CD8-positive, alpha-beta memory T cell (primary cell): ENCODE measurements around the gene SPRY2. TPM values are rescaled to one million over a fixed set of nuclear protein-coding genes. Genes with fewer than 3 reads are reported as not detected.

ENCODE experiments used
- CTCF ChIA-PET: fragments of 350-600 bp; sonication (Branson Sonifier 250); formaldehyde crosslinking; loops from one replicate; lab custom pipeline; 2021; ENCODE audit warnings: antibody characterized with exemption; lab: Charles Lee
- POLR2A ChIA-PET: fragments of 350-600 bp; sonication (Branson Sonifier 250); formaldehyde crosslinking; loops from one replicate; lab custom pipeline; 2021; ENCODE audit warnings: antibody characterized with exemption; lab: Charles Lee
- DNase-seq, 5 donors: peaks; one replicate each; pipeline versions ENCODE4 v3.0.0 to v3.0.0-alpha.2; 2020 to 2022; ENCODE audit warnings: mixed read lengths in 1 of 5
- H3K27ac ChIP-seq: one replicate; pipeline ENCODE4 v1.7.0; 2013; ENCODE audit warnings: low read depth, mild to moderate bottlenecking, low read length, moderate library complexity
- H3K27me3 ChIP-seq: 2 replicates; pipeline ENCODE4 v1.7.0; 2013; ENCODE audit warnings: low read length, mild to moderate bottlenecking; ENCODE audit not compliant: insufficient read depth, poor library complexity, severe bottlenecking
- H3K36me3 ChIP-seq: 2 replicates; pipeline ENCODE4 v1.7.0; 2013; ENCODE audit warnings: mild to moderate bottlenecking, low read length, moderate library complexity; ENCODE audit not compliant: insufficient read depth
- H3K4me1 ChIP-seq: 2 replicates; pipeline ENCODE4 v1.7.0; 2013; ENCODE audit warnings: mild to moderate bottlenecking, low read length, moderate library complexity; ENCODE audit not compliant: insufficient read depth
- H3K4me3 ChIP-seq: 2 replicates; pipeline ENCODE4 v1.7.0; 2013; ENCODE audit warnings: mild to moderate bottlenecking, low read length
- H3K9me3 ChIP-seq: 2 replicates; pipeline ENCODE4 v1.7.0; 2013; ENCODE audit warnings: mild to moderate bottlenecking, low read length
- H3K27ac Mint-ChIP-seq, 8 donors: one replicate each; pipeline ENCODE4 v1.8.0; 2020 to 2021; ENCODE audit warnings: mixed read lengths in 8 of 8, mild to moderate bottlenecking in 6 of 8, inconsistent platforms in 3 of 8, moderate library complexity in 3 of 8
- H3K27me3 Mint-ChIP-seq, 2 donors: one replicate each; pipeline ENCODE4 v1.8.0; 2020 to 2021; ENCODE audit warnings: mixed read lengths in 2 of 2, mild to moderate bottlenecking in 1 of 2, moderate library complexity in 1 of 2
- H3K36me3 Mint-ChIP-seq, 3 donors: one replicate each; pipeline ENCODE4 v1.8.0; 2020 to 2021; ENCODE audit warnings: mixed read lengths in 3 of 3, inconsistent platforms in 1 of 3, mild to moderate bottlenecking in 1 of 3
- H3K4me1 Mint-ChIP-seq, 3 donors: one replicate each; pipeline ENCODE4 v1.8.0; 2020 to 2021; ENCODE audit warnings: mixed read lengths in 3 of 3, inconsistent platforms in 1 of 3, mild to moderate bottlenecking in 1 of 3
- H3K4me3 Mint-ChIP-seq, 7 donors: one replicate each; pipeline ENCODE4 v1.8.0; 2020 to 2021; ENCODE audit warnings: mixed read lengths in 7 of 7, mild to moderate bottlenecking in 6 of 7, moderate library complexity in 4 of 7, inconsistent platforms in 2 of 7
- H3K9me3 Mint-ChIP-seq, 5 donors: one replicate each; pipeline ENCODE4 v1.8.0; 2020 to 2022; ENCODE audit warnings: mixed read lengths in 5 of 5, mild to moderate bottlenecking in 3 of 5, moderate library complexity in 2 of 5, inconsistent platforms in 1 of 5
- polyA plus RNA-seq: library from polyadenylated mRNA; unstranded; fragments of 300-500 nt; fragmentation: Illumina TruSeq; gene quantifications from one replicate; pipeline ENCODE4 v1.2.3, GENCODE V29; 2021
- total RNA-seq, 2 experiments: library from RNA; stranded (reverse); gene quantifications; one replicate each; pipeline ENCODE4 v1.2.3, GENCODE V29; 2021

SPRY2 gene
- total and polyA plus RNA-seq, 3 experiments from 2014 or later = 0.91 to 10.5 (median 1.1) TPM

- DNase-seq = no peak
- Histone ChIP-seq H3K27ac (no peak overlapping the region), H3K4me1 (no peaks in the 10 kb centered on the region), H3K9me3 (no peaks in the 10 kb centered on the region), H3K4me3 (no peak overlapping the region), H3K36me3 (no peaks in the 10 kb centered on the region), H3K27me3 (no peaks in the 10 kb centered on the region)
- Mint-ChIP-seq H3K4me3 (no peak overlapping the region), H3K4me1 (peaks cover 0 to 3% (median 0%) of the 10 kb centered on the region in 3 donors), H3K27ac (no peak overlapping the region), H3K9me3 (peaks cover 0 to 3% (median 0%) of the 10 kb centered on the region in 5 donors), H3K36me3 (peaks cover 0 to 5% (median 0%) of the 10 kb centered on the region in 3 donors), H3K27me3 (no peaks in the 10 kb centered on the region)
- CTCF ChIA-PET = no interaction called here
- POLR2A ChIA-PET = no interaction called here
Measured at GRCh38 chr13:80306337-80306972, 34.5 kb downstream of the SPRY2 start.

- Histone ChIP-seq H3K27me3 (no peaks in the 10 kb centered on the region), H3K4me1 (no peaks in the 10 kb centered on the region), H3K27ac (no peak overlapping the region), H3K4me3 (no peak overlapping the region), H3K36me3 (no peaks in the 10 kb centered on the region), H3K9me3 (no peaks in the 10 kb centered on the region)
- POLR2A ChIA-PET = no interaction called here
- H3K27me3 Mint-ChIP-seq = no peaks in the 10 kb centered on the region
- H3K9me3 Mint-ChIP-seq = peaks cover 0 to 3% (median 0%) of the 10 kb centered on the region in 5 donors
- H3K36me3 Mint-ChIP-seq = peaks cover 0 to 5% (median 0%) of the 10 kb centered on the region in 3 donors
- H3K27ac Mint-ChIP-seq = no peak overlapping the region
- CTCF ChIA-PET = interaction anchor here (1.0 kb wide), 1 partner anchor 37 kb away, joined by 3 read pairs; no protein-coding TSS in a partner anchor
- H3K4me1 Mint-ChIP-seq = peaks cover 0 to 3% (median 0%) of the 10 kb centered on the region in 3 donors
- DNase-seq = no peak
- no peak overlapping the region for H3K4me3 Mint-ChIP-seq
Measured at GRCh38 chr13:80305737-80306136, 35.2 kb downstream of the SPRY2 start.

DNA sequence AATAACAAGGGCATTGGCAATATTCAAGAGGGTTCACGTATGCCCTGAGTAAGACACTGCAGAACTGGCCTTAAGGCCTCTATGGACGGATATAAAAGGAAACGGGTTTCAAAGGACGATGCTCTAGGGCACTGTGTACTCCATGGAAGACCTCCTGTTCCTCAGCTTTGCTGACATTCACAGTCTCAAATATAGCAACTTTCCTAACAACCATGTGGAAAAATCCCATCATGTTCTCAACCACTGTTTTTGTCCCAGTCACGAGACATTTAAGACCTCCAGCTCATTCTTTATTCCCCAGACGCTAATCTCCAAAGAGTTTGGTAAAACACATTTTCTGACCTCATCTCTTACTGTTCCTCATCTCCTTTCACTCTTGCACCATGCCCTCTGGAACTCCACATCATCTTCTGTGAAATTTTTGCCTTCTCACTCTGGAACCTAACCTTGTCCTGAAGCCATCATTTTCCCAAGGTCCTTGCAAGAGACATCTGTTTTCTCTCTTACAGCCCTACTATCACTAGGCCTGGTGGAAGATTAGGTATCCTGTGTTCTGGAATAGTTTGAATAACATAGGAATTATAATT is 37.6 kb downstream of the SPRY2 start:
- H3K4me1 ChIP-seq = no peaks in the 10 kb centered on the region
- peaks cover 0 to 5% (median 0%) of the 10 kb centered on the region in 3 donors for H3K36me3 Mint-ChIP-seq
- H3K9me3 ChIP-seq = no peaks in the 10 kb centered on the region
- no peak overlapping the region for H3K4me3 ChIP-seq
- H3K4me1 Mint-ChIP-seq = peaks cover 0 to 3% (median 0%) of the 10 kb centered on the region in 3 donors
- no peak overlapping the region for H3K27ac Mint-ChIP-seq
- POLR2A ChIA-PET = no interaction called here
- no peaks in the 10 kb centered on the region for H3K27me3 Mint-ChIP-seq
- no peak overlapping the region for H3K27ac ChIP-seq
- peaks cover 0 to 3% (median 0%) of the 10 kb centered on the region in 5 donors for H3K9me3 Mint-ChIP-seq
- CTCF ChIA-PET = no interaction called here
- H3K27me3 ChIP-seq = no peaks in the 10 kb centered on the region
- no peaks in the 10 kb centered on the region for H3K36me3 ChIP-seq
- no peak for DNase-seq
- H3K4me3 Mint-ChIP-seq = no peak overlapping the region

DNA sequence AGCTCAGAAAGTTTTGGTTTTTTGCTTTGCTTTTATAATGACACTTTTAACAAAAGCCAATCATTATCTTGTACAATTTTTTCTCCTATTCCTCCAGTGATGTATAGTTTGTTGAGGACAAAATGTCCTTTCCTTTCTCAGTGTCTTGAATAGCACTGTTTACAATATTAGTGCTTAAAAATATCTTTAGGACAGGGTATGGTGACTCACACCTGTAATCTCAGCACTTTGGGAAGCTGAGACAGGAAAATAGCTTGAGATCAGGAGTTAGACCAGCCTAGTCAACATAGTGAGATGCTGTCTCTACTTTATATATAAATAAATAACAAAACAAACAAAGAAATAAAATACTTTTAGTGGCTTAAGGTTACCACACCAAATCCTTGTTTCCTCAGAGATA is 41.9 kb downstream of the SPRY2 start:
- H3K9me3 Mint-ChIP-seq = peaks cover 0 to 3% (median 0%) of the 10 kb centered on the region in 5 donors
- POLR2A ChIA-PET = no interaction called here

GRCh38 chr13:80297503-80297902 is 43.4 kb downstream of the SPRY2 start:
- Histone ChIP-seq H3K27ac (no peak overlapping the region), H3K27me3 (no peaks in the 10 kb centered on the region), H3K4me1 (no peaks in the 10 kb centered on the region), H3K9me3 (no peaks in the 10 kb centered on the region), H3K4me3 (no peak overlapping the region), H3K36me3 (no peaks in the 10 kb centered on the region)
- no peaks in the 10 kb centered on the region for H3K4me1 Mint-ChIP-seq
- H3K27me3 Mint-ChIP-seq = no peaks in the 10 kb centered on the region
- no peaks in the 10 kb centered on the region for H3K9me3 Mint-ChIP-seq
- ChIA-PET CTCF (interaction anchor here (1.3 kb wide), 1 partner anchor 13 kb away, joined by 3 read pairs; no protein-coding TSS in a partner anchor), POLR2A (no interaction called here)
- no peak for DNase-seq
- no peak overlapping the region for H3K27ac Mint-ChIP-seq
- no peaks in the 10 kb centered on the region for H3K36me3 Mint-ChIP-seq
- H3K4me3 Mint-ChIP-seq = no peak overlapping the region

More for the DNA sequence above, 41.9 kb downstream of the SPRY2 start:
- DNase-seq = no peak
- CTCF ChIA-PET = no interaction called here
- no peak overlapping the region for H3K27ac ChIP-seq
- Mint-ChIP-seq H3K27me3 (no peaks in the 10 kb centered on the region), H3K4me1 (no peaks in the 10 kb centered on the region), H3K27ac (no peak overlapping the region), H3K4me3 (no peak overlapping the region), H3K36me3 (peaks cover 0 to 5% (median 0%) of the 10 kb centered on the region in 3 donors)
- no peak overlapping the region for H3K4me3 ChIP-seq
- no peaks in the 10 kb centered on the region for H3K4me1 ChIP-seq
- no peaks in the 10 kb centered on the region for H3K36me3 ChIP-seq
- no peaks in the 10 kb centered on the region for H3K27me3 ChIP-seq
- no peaks in the 10 kb centered on the region for H3K9me3 ChIP-seq

DNA sequence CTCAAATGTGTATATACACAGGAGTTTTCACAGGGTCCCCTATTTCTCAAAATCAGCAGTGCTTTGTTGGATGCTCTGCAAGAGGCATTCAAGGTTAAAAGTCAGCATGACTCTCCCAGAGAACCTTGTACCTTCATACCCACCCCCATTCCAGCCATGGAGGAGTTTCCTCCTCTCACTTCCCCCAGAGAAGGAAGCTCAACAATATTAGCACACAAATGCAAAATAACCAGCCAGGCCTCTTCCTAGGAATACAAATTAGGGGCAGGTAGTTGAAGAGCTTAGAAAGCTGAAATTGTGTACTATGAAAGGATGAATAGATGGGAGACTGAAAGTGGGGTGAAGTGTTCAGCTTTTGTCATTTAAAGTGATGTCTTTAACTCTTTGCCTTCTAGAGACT is 43.8 kb downstream of the SPRY2 start:
- no peak for DNase-seq
- no peaks in the 10 kb centered on the region for H3K27me3 ChIP-seq
- H3K36me3 Mint-ChIP-seq = no peaks in the 10 kb centered on the region
- no peak overlapping the region for H3K27ac ChIP-seq
- no peak overlapping the region for H3K27ac Mint-ChIP-seq
- ChIA-PET CTCF (interaction anchor here (1.3 kb wide), 1 partner anchor 14 kb away, joined by 3 read pairs; no protein-coding TSS in a partner anchor), POLR2A (no interaction called here)
- H3K36me3 ChIP-seq = no peaks in the 10 kb centered on the region
- H3K4me3 Mint-ChIP-seq = no peak overlapping the region
- H3K4me1 Mint-ChIP-seq = no peaks in the 10 kb centered on the region
- no peaks in the 10 kb centered on the region for H3K27me3 Mint-ChIP-seq
- no peaks in the 10 kb centered on the region for H3K9me3 Mint-ChIP-seq
- H3K4me3 ChIP-seq = no peak overlapping the region
- H3K4me1 ChIP-seq = no peaks in the 10 kb centered on the region
- no peaks in the 10 kb centered on the region for H3K9me3 ChIP-seq

DNA sequence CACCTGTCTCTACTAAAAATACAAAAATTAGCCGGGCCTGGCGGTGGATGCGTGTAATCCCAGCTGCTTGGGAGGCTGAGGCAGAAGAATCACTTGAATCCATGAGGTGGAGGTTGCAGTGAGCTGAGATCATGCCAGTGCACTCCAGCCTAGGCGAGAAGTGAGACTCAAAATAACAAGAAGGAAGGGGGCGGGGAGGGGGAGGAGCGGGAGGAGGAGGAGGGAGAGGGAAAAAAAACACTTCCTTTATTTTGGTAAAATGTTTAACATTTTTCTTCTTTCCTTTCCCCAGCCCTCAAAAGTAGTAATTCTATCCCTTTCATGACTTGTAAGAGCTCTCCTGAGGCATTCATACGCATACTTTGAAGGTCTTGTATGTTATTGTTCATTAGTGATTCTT is 44.3 kb downstream of the SPRY2 start:
- CTCF ChIA-PET = interaction anchor here (1.3 kb wide), 1 partner anchor 14 kb away, joined by 3 read pairs; no protein-coding TSS in a partner anchor
- Mint-ChIP-seq H3K4me3 (no peak overlapping the region), H3K36me3 (no peaks in the 10 kb centered on the region), H3K27me3 (peaks cover 0 to 1% of the 10 kb centered on the region in 2 donors), H3K9me3 (no peaks in the 10 kb centered on the region), H3K4me1 (no peaks in the 10 kb centered on the region), H3K27ac (no peak overlapping the region)
- POLR2A ChIA-PET = no interaction called here
- no peak overlapping the region for H3K4me3 ChIP-seq
- no peaks in the 10 kb centered on the region for H3K4me1 ChIP-seq
- H3K9me3 ChIP-seq = no peaks in the 10 kb centered on the region
- no peaks in the 10 kb centered on the region for H3K27me3 ChIP-seq
- H3K36me3 ChIP-seq = no peaks in the 10 kb centered on the region
- H3K27ac ChIP-seq = no peak overlapping the region
- DNase-seq = no peak

- Histone ChIP-seq H3K27ac (no peak overlapping the region), H3K36me3 (no peaks in the 10 kb centered on the region), H3K27me3 (no peaks in the 10 kb centered on the region), H3K4me3 (no peak overlapping the region), H3K9me3 (no peaks in the 10 kb centered on the region), H3K4me1 (no peaks in the 10 kb centered on the region)
- no peak for DNase-seq
- Mint-ChIP-seq H3K36me3 (no peaks in the 10 kb centered on the region), H3K9me3 (peaks cover 0 to 7% (median 3%) of the 10 kb centered on the region in 5 donors), H3K27me3 (peaks cover 0 to 1% of the 10 kb centered on the region in 2 donors), H3K27ac (no peak overlapping the region), H3K4me3 (no peak overlapping the region), H3K4me1 (no peaks in the 10 kb centered on the region)
- CTCF ChIA-PET = no interaction called here
- POLR2A ChIA-PET = no interaction called here
Measured at GRCh38 chr13:80290591-80290990, 50.3 kb downstream of the SPRY2 start.
